Neural progenitor cell (in vitro differentiated cells): ENCODE data around the gene USP7. TPM values are rescaled to one million over a fixed set of nuclear protein-coding genes. Genes with fewer than 3 reads are reported as not detected.

Experiments
- DNase-seq: peaks from one replicate; pipeline ENCODE4 v3.0.0-alpha.2; 2016; ENCODE audit warnings: low spot score
- H2AFZ ChIP-seq: fragments of 200-600 bp; sonication (generic); replicated peaks from 2 replicates; pipeline ENCODE4 v1.6.1; 2016; ENCODE audit warnings: antibody characterized with exemption
- H3F3A ChIP-seq: fragments of 200-600 bp; sonication (generic); 2 replicates; pipeline ENCODE4 v1.6.1; 2016; ENCODE audit warnings: antibody characterized with exemption, low read depth
- H3K27ac ChIP-seq: fragments of 200-600 bp; sonication (generic); 2 replicates; pipeline ENCODE4 v1.5.1; 2016; ENCODE audit warnings: mild to moderate bottlenecking
- H3K27me3 ChIP-seq: fragments of 200-600 bp; sonication (generic); 2 replicates; pipeline ENCODE4 v1.6.1; 2016; ENCODE audit warnings: mild to moderate bottlenecking, moderate library complexity
- H3K36me3 ChIP-seq: fragments of 200-600 bp; sonication (generic); 2 replicates; pipeline ENCODE4 v1.5.1; 2016
- H3K4me1 ChIP-seq: fragments of 200-600 bp; sonication (generic); 2 replicates; pipeline ENCODE4 v1.6.1; 2016; ENCODE audit warnings: mixed run types
- H3K4me2 ChIP-seq: fragments of 200-600 bp; sonication (generic); 2 replicates; pipeline ENCODE4 v1.6.1; 2016
- H3K4me3 ChIP-seq: fragments of 200-600 bp; sonication (generic); 2 replicates; pipeline ENCODE4 v1.5.1; 2016
- H3K79me2 ChIP-seq: fragments of 200-600 bp; sonication (generic); 2 replicates; pipeline ENCODE4 v1.6.1; 2016; ENCODE audit warnings: low read depth
- H3K9ac ChIP-seq: fragments of 200-600 bp; sonication (generic); 2 replicates; pipeline ENCODE4 v1.6.1; 2016
- H3K9me3 ChIP-seq: fragments of 200-600 bp; sonication (generic); 2 replicates; pipeline ENCODE4 v1.5.1; 2016; ENCODE audit warnings: low read depth
- H4K20me1 ChIP-seq: fragments of 200-600 bp; sonication (generic); 2 replicates; pipeline ENCODE4 v1.6.1; 2016; ENCODE audit warnings: low read depth
- H3K27ac Mint-ChIP-seq: 3 replicates; pipeline ENCODE4 v1.8.0; 2021; ENCODE audit warnings: mixed read lengths
- H3K27me3 Mint-ChIP-seq: 2 replicates; pipeline ENCODE4 v1.8.0; 2022; ENCODE audit warnings: low read depth, mild to moderate bottlenecking, inconsistent platforms, moderate library complexity, mixed read lengths; ENCODE audit not compliant: insufficient read depth
- H3K36me3 Mint-ChIP-seq: 3 replicates; pipeline ENCODE4 v1.8.0; 2021; ENCODE audit warnings: mixed read lengths
- H3K4me1 Mint-ChIP-seq: 3 replicates; pipeline ENCODE4 v1.8.0; 2021; ENCODE audit warnings: mixed read lengths
- H3K4me3 Mint-ChIP-seq: 3 replicates; pipeline ENCODE4 v1.8.0; 2021; ENCODE audit warnings: mild to moderate bottlenecking, moderate library complexity, mixed read lengths
- H3K9me3 Mint-ChIP-seq: 3 replicates; pipeline ENCODE4 v1.8.0; 2020; ENCODE audit warnings: mixed read lengths
- CTCF ChIP-seq: fragments of 200-600 bp; sonication (generic); IDR thresholded peaks from 2 replicates; pipeline ENCODE4 v1.5.1; 2017; ENCODE audit warnings: antibody characterized with exemption, mild to moderate bottlenecking
- EZH2 ChIP-seq: fragments of 200-600 bp; sonication (generic); IDR thresholded peaks from 2 replicates; pipeline ENCODE4 v1.6.1; 2017; ENCODE audit warnings: antibody characterized with exemption, mild to moderate bottlenecking, moderate library complexity
- EZH2phosphoT487 ChIP-seq: fragments of 200-600 bp; sonication (generic); IDR thresholded peaks from 2 replicates; pipeline ENCODE4 v1.6.1; 2017; ENCODE audit warnings: antibody characterized with exemption
- total RNA-seq: library from RNA; depleted of rRNA; stranded (reverse); fragments of >200 nt; gene quantifications from 2 replicates; pipeline ENCODE4 v1.2.3, GENCODE V29; 2015; ENCODE audit warnings: low replicate concordance

The USP7 gene
- total RNA-seq, 1 donor from 2014 or later: 90.3 TPM

DNA sequence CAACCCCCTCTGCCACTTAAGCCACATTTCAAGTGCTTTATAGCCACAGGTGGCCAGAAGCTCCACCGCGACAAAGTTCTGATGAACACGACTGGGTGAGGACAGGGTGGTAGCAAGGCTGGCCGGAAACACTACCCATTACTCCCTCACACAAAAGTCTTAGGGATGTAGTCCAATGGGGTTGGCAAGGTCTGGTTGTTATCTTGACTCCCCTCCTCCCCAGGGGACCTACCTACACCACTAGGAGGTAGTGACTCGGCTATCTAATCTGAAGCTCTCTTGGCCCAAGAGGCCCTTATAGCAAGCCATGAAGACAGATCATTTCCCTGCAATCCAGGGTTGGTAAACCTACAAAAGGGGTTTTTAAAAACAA is 73.2 kb downstream of the USP7 start:
- Histone ChIP-seq H3K4me2 (no peak overlapping the region), H4K20me1 (peaks cover 38% of the 10 kb centered on the region), H2AFZ (no peak overlapping the region), H3K4me3 (no peak overlapping the region), H3K79me2 (no peaks in the 10 kb centered on the region), H3K9me3 (no peaks in the 10 kb centered on the region), H3K9ac (no peak overlapping the region), H3K27me3 (no peaks in the 10 kb centered on the region), H3F3A (peaks cover 8% of the 10 kb centered on the region), H3K4me1 (peaks cover 8% of the 10 kb centered on the region), H3K27ac (no peak overlapping the region), H3K36me3 (no peaks in the 10 kb centered on the region)
- H3K36me3 Mint-ChIP-seq: peaks cover 36% of the 10 kb centered on the region
- H3K4me1 Mint-ChIP-seq: peaks cover 48% of the 10 kb centered on the region
- no peak for DNase-seq
- H3K4me3 Mint-ChIP-seq: no peak overlapping the region
- no peak overlapping the region for H3K27ac Mint-ChIP-seq
- H3K27me3 Mint-ChIP-seq: peaks cover 8% of the 10 kb centered on the region
- no peaks in the 10 kb centered on the region for H3K9me3 Mint-ChIP-seq
- TF ChIP-seq EZH2 (no peak), CTCF (no peak), EZH2phosphoT487 (no peak)

DNA sequence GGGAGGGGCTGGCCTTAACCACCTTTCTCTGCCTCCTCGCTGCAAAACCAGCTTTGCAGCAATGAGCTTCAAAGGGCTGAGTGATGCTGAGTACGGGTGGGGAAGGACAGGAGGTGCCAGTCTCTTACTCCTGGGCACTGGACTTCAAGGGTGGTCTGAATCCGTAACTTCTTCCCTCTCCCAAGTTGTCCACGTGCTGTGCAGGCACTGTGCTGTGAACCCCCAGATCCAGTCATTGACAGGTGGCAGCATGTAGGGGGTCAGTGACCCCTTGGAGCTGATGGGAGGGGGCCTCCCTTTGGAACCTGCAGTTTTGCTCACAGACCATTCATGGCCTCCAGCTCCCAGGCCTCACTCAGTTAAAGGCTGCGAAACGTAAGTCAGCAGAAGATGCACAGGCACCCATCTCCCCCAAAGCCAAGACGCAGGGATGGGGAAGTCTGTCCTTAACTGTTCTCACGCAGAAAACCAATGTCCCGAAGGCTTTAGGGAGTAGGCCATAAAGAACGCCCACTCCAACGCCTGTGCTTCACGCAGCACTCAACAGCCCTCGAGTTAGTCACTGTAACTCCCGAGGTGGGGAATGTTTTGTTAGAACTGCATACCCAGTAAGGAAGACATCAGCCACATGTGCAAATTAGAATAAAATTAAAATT is 73.7 kb downstream of the USP7 start:
- H3K4me3 Mint-ChIP-seq: no peak overlapping the region
- peaks cover 8% of the 10 kb centered on the region for H3K27me3 Mint-ChIP-seq
- no peak overlapping the region for H3K4me2 ChIP-seq
- TF ChIP-seq CTCF: no peak
- H3K9me3 ChIP-seq: no peaks in the 10 kb centered on the region
- H3K9ac ChIP-seq: no peak overlapping the region
- no peak overlapping the region for H3K27ac ChIP-seq
- no peaks in the 10 kb centered on the region for H3K79me2 ChIP-seq
- peaks cover 10% of the 10 kb centered on the region for H3F3A ChIP-seq
- no peak overlapping the region for H3K4me3 ChIP-seq
- no peaks in the 10 kb centered on the region for H3K36me3 ChIP-seq
- H2AFZ ChIP-seq: no peak overlapping the region
- H3K9me3 Mint-ChIP-seq: no peaks in the 10 kb centered on the region
- peaks cover 8% of the 10 kb centered on the region for H3K4me1 ChIP-seq
- no peaks in the 10 kb centered on the region for H3K27me3 ChIP-seq
- H3K27ac Mint-ChIP-seq: no peak overlapping the region
- H3K36me3 Mint-ChIP-seq: peaks cover 31% of the 10 kb centered on the region
- no peak for DNase-seq
- peaks cover 53% of the 10 kb centered on the region for H3K4me1 Mint-ChIP-seq
- H4K20me1 ChIP-seq: peaks cover 39% of the 10 kb centered on the region

- Histone ChIP-seq H3K4me2 (no peak overlapping the region), H3K4me3 (no peak overlapping the region), H3K36me3 (no peaks in the 10 kb centered on the region), H3K9me3 (no peaks in the 10 kb centered on the region), H3F3A (peaks cover 10% of the 10 kb centered on the region), H2AFZ (no peak overlapping the region), H3K27ac (no peak overlapping the region), H3K4me1 (peaks cover 8% of the 10 kb centered on the region), H4K20me1 (peaks cover 37% of the 10 kb centered on the region), H3K27me3 (no peaks in the 10 kb centered on the region), H3K9ac (no peak overlapping the region), H3K79me2 (no peaks in the 10 kb centered on the region)
- Mint-ChIP-seq H3K36me3 (peaks cover 25% of the 10 kb centered on the region), H3K4me3 (no peak overlapping the region), H3K27me3 (peaks cover 5% of the 10 kb centered on the region), H3K9me3 (no peaks in the 10 kb centered on the region), H3K4me1 (peaks cover 50% of the 10 kb centered on the region), H3K27ac (no peak overlapping the region)
- no peak for DNase-seq
- TF ChIP-seq EZH2phosphoT487 (no peak), CTCF (no peak), EZH2 (no peak)
These were observed 74.5 kb downstream of the USP7 start for GRCh38 chr16:8888951-8889892.
